Endodermal cell (in vitro differentiated cells): ENCODE measurements around the gene ABLIM3. TPM values are rescaled to one million over a fixed set of nuclear protein-coding genes. Genes with fewer than 3 reads are reported as not detected.

Experiments
- DNase-seq: peaks from one replicate; pipeline ENCODE4 v3.0.0-alpha.2; 2017
- H3K27ac ChIP-seq: 2 replicates; pipeline ENCODE4 v1.5.1; 2013; ENCODE audit warnings: mild to moderate bottlenecking, low read depth, low read length, moderate library complexity
- H3K27me3 ChIP-seq: 2 replicates; pipeline ENCODE4 v1.6.1; 2013; ENCODE audit warnings: mild to moderate bottlenecking, low read length, moderate library complexity; ENCODE audit not compliant: insufficient read depth, control insufficient read depth, poor library complexity, severe bottlenecking
- H3K36me3 ChIP-seq: 2 replicates; pipeline ENCODE4 v1.7.0; 2013; ENCODE audit warnings: mild to moderate bottlenecking, low read length, moderate library complexity; ENCODE audit not compliant: control insufficient read depth, insufficient read depth
- H3K4me1 ChIP-seq: one replicate; pipeline ENCODE4 v1.7.0; 2013; ENCODE audit warnings: low read length; ENCODE audit not compliant: control insufficient read depth, insufficient read depth
- H3K4me3 ChIP-seq: 2 replicates; pipeline ENCODE4 v1.5.1; 2013; ENCODE audit warnings: mild to moderate bottlenecking, low read length, moderate library complexity
- H3K9ac ChIP-seq: 2 replicates; pipeline ENCODE4 v1.6.1; 2013; ENCODE audit warnings: mild to moderate bottlenecking, low read length, moderate library complexity; ENCODE audit not compliant: poor library complexity, severe bottlenecking; ENCODE audit errors: extremely low read depth
- H3K9me3 ChIP-seq: 2 replicates; pipeline ENCODE4 v1.6.1; 2013; ENCODE audit warnings: mild to moderate bottlenecking, low read length, moderate library complexity; ENCODE audit not compliant: control insufficient read depth
- H3K27ac Mint-ChIP-seq: 2 replicates; pipeline ENCODE4 v1.8.0; 2020; ENCODE audit warnings: mixed read lengths
- H3K27me3 Mint-ChIP-seq: 2 replicates; pipeline ENCODE4 v1.8.0; 2021; ENCODE audit warnings: mild to moderate bottlenecking, mixed read lengths; ENCODE audit not compliant: insufficient read depth
- H3K36me3 Mint-ChIP-seq: 2 replicates; pipeline ENCODE4 v1.8.0; 2020; ENCODE audit warnings: low read depth, mixed read lengths
- H3K4me1 Mint-ChIP-seq: 2 replicates; pipeline ENCODE4 v1.8.0; 2020; ENCODE audit warnings: mixed read lengths
- H3K4me3 Mint-ChIP-seq: 2 replicates; pipeline ENCODE4 v1.8.0; 2020; ENCODE audit warnings: mild to moderate bottlenecking, moderate library complexity, mixed read lengths
- H3K9me3 Mint-ChIP-seq: 2 replicates; pipeline ENCODE4 v1.8.0; 2020; ENCODE audit warnings: mild to moderate bottlenecking, mixed read lengths
- WGBS, 2 experiments: methylation state at CpG; one replicate each; pipeline versions ENCODE4 v1.1.5 to v1.1.7; 2013; ENCODE audit warnings: missing lambda C conversion rate in 2 of 2, mixed read lengths in 1 of 2; ENCODE audit not compliant: insufficient coverage in 1 of 2, insufficient read length in 1 of 2; 5-methylcytosine and 5-hydroxymethylcytosine counted together
- total RNA-seq, 2 donors: library from RNA; stranded (reverse); fragmentation: NEBNext Ultra II Directional in 1 of 2; extraction: Animal tissue kit (Norgen Biotek cat#: 25700) in 1 of 2; gene quantifications; 2 replicates in 1 of 2; 3 replicates in 1 of 2; pipeline ENCODE4 v1.2.1, GENCODE V29; 2021
- TF ChIP-seq, protein P1 (sequence below): fragments of 200-600 bp; sonication (generic); conservative IDR thresholded peaks from 2 replicates; pipeline ENCODE4 v1.5.0; 2021; ENCODE audit warnings: antibody characterized with exemption, mild to moderate bottlenecking

The ABLIM3 gene
- total RNA-seq, 2 donors from 2014 or later = 0.24 to 0.66 TPM

DNA sequence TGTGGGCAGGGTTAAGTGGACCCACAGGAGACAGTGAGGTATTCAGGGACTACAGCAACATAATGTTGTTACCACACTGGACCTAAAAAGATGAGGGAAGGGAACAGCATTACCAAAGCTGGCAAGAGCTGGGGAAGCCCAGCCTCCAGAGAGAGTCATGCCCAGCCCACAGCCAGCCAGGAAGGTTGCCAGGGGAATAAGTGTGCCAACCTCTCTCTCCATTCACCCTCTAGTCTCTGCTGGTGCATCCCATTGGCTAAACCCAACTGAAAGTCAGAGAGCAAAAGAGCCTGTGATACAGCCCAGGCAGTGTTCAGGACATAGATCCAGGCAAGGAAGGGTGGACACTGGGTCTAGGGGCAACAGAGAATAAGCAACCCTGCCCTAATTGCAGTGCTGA, 94.5 kb downstream of the ABLIM3 start:
- no peak for DNase-seq
- peaks cover 49% of the 10 kb centered on the region for H3K27me3 ChIP-seq
- H3K36me3 Mint-ChIP-seq = no peaks in the 10 kb centered on the region
- no peaks in the 10 kb centered on the region for H3K4me1 Mint-ChIP-seq
- H3K9me3 ChIP-seq = no peaks in the 10 kb centered on the region
- no peak overlapping the region for H3K4me3 ChIP-seq
- no peak overlapping the region for H3K27ac ChIP-seq
- H3K9ac ChIP-seq = no peak overlapping the region
- no peak overlapping the region for H3K4me3 Mint-ChIP-seq
- H3K9me3 Mint-ChIP-seq = no peaks in the 10 kb centered on the region
- no peak overlapping the region for H3K27ac Mint-ChIP-seq
- no peaks in the 10 kb centered on the region for H3K4me1 ChIP-seq
- peaks cover 33% of the 10 kb centered on the region for H3K27me3 Mint-ChIP-seq
- TF ChIP-seq, protein P1, sequence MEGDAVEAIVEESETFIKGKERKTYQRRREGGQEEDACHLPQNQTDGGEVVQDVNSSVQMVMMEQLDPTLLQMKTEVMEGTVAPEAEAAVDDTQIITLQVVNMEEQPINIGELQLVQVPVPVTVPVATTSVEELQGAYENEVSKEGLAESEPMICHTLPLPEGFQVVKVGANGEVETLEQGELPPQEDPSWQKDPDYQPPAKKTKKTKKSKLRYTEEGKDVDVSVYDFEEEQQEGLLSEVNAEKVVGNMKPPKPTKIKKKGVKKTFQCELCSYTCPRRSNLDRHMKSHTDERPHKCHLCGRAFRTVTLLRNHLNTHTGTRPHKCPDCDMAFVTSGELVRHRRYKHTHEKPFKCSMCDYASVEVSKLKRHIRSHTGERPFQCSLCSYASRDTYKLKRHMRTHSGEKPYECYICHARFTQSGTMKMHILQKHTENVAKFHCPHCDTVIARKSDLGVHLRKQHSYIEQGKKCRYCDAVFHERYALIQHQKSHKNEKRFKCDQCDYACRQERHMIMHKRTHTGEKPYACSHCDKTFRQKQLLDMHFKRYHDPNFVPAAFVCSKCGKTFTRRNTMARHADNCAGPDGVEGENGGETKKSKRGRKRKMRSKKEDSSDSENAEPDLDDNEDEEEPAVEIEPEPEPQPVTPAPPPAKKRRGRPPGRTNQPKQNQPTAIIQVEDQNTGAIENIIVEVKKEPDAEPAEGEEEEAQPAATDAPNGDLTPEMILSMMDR = no peak
- no peaks in the 10 kb centered on the region for H3K36me3 ChIP-seq

DNA sequence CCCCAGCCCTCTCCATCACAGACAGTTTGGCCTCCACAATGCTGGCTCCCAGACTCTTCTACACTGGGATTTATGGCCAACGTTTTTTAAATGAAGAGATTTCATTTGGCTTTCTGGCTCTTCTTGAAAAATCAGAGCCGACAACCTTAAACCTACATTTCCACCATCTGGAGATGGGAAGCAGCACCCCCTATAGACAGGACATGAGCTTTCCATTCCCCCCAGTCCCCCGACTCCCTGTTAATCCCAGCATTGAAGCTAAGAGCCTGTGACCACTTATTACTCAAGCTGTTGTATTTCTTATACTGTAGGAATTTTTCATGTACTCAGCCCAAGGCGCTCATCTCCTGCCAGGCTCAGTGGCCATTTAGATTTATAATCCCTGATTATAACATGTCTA, 96.4 kb downstream of the ABLIM3 start:
- no peak overlapping the region for H3K4me3 ChIP-seq
- DNase-seq = peak; percentile 59
- no peaks in the 10 kb centered on the region for H3K4me1 Mint-ChIP-seq
- H3K27ac ChIP-seq = no peak overlapping the region
- no peaks in the 10 kb centered on the region for H3K9me3 ChIP-seq
- no peak overlapping the region for H3K9ac ChIP-seq
- no peak overlapping the region for H3K4me3 Mint-ChIP-seq
- H3K9me3 Mint-ChIP-seq = no peaks in the 10 kb centered on the region
- no peak overlapping the region for H3K27ac Mint-ChIP-seq
- H3K27me3 ChIP-seq = peaks cover 59% of the 10 kb centered on the region
- no peaks in the 10 kb centered on the region for H3K36me3 ChIP-seq
- no peaks in the 10 kb centered on the region for H3K36me3 Mint-ChIP-seq
- peaks cover 41% of the 10 kb centered on the region for H3K27me3 Mint-ChIP-seq
- TF ChIP-seq, protein P1 = peak; percentile 65
- WGBS, 2 experiments = 41 to 60% methylated on average over 3 to 4 of the region's 4 CpGs
- no peaks in the 10 kb centered on the region for H3K4me1 ChIP-seq

DNA sequence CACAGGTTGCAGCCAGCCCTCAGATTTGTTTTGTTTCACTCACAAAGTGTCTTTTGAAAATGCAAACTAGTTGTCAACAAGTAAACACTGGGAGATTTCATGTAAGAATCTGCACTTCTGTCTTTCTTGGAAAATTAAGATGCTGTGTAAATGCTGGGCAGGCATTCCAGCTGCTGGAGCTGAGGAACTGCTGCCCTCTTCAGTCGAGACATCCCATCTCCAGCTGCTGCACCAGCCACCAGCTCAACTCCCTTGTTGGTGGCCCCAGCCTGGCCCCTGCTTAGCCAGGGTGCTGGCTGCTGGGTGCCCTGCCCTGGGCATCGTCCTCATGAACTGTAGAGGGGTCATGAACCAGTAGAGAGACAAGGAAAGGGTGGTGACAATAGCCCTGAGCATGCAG, 97.2 kb downstream of the ABLIM3 start:
- WGBS, 2 experiments = 37% methylated on average over 2 of the region's 2 CpGs; no CpG with 5 or more reads in 1 of the 2 experiments
- TF ChIP-seq, protein P1 = peak; percentile 53
- H3K36me3 Mint-ChIP-seq = no peaks in the 10 kb centered on the region
- Histone ChIP-seq H3K9me3 (no peaks in the 10 kb centered on the region), H3K27ac (no peak overlapping the region), H3K4me3 (no peak overlapping the region), H3K9ac (no peak overlapping the region), H3K27me3 (peaks cover 61% of the 10 kb centered on the region), H3K4me1 (no peaks in the 10 kb centered on the region), H3K36me3 (no peaks in the 10 kb centered on the region)
- no peak for DNase-seq
- H3K4me3 Mint-ChIP-seq = no peak overlapping the region
- H3K4me1 Mint-ChIP-seq = no peaks in the 10 kb centered on the region
- H3K27ac Mint-ChIP-seq = no peak overlapping the region
- no peaks in the 10 kb centered on the region for H3K9me3 Mint-ChIP-seq
- peaks cover 37% of the 10 kb centered on the region for H3K27me3 Mint-ChIP-seq
